Measurements from ENCODE around the gene ERI3.

The ERI3 gene

GRCh38 chr1:44200336-44200735 is 154.7 kb downstream of the ERI3 start:
- Histone ChIP-seq H3K9ac (ENCODE audit: low read length) (no peak overlapping the region), H3K9me2 (ENCODE audit: low read depth, low read length) (no peaks in the 10 kb centered on the region), H3K79me2 (ENCODE audit: insufficient read depth, low read length) (no peaks in the 10 kb centered on the region), H3K27me3 (ENCODE audit: insufficient read depth, low read length) (no peaks in the 10 kb centered on the region), H3K4me3 (ENCODE audit: low read depth, low read length, poor library complexity, severe bottlenecking) (no peak overlapping the region), H3F3A (ENCODE audit: insufficient read depth, low read length) (no peaks in the 10 kb centered on the region), H3K36me3 (ENCODE audit: insufficient read depth, low read length) (no peaks in the 10 kb centered on the region), H3K4me1 (ENCODE audit: insufficient read depth, low read length, severe bottlenecking) (no peaks in the 10 kb centered on the region), H2AFZ (ENCODE audit: low read length) (no peak overlapping the region), H3K4me2 (ENCODE audit: low read length) (no peak overlapping the region), H4K20me1 (ENCODE audit: insufficient read depth, low read length) (no peaks in the 10 kb centered on the region), H3K9me3 (ENCODE audit: low read length) (no peaks in the 10 kb centered on the region), H3K27ac (ENCODE audit: low read depth, low read length, poor library complexity, severe bottlenecking) (no peak overlapping the region)
- TF ChIP-seq CTCF (IDR thresholded peaks at IDR 0.05; ENCODE audit: low read length) (no peak), EZH2 (IDR thresholded peaks at IDR 0.05; ENCODE audit: borderline replicate concordance, low read length) (no peak)

- no peaks in the 10 kb centered on the region for H3F3A ChIP-seq (ENCODE audit: insufficient read depth, low read length)
- no peaks in the 10 kb centered on the region for H3K9me2 ChIP-seq (ENCODE audit: low read depth, low read length)
- no peak overlapping the region for H3K9ac ChIP-seq (ENCODE audit: low read length)
- no peak overlapping the region for H3K4me2 ChIP-seq (ENCODE audit: low read length)
- H3K27ac ChIP-seq (ENCODE audit: low read depth, low read length, poor library complexity, severe bottlenecking), result no peak overlapping the region
- H3K36me3 ChIP-seq (ENCODE audit: insufficient read depth, low read length), result no peaks in the 10 kb centered on the region
- H3K9me3 ChIP-seq (ENCODE audit: low read length), result peaks cover 8% of the 10 kb centered on the region
- no peaks in the 10 kb centered on the region for H3K4me1 ChIP-seq (ENCODE audit: insufficient read depth, low read length, severe bottlenecking)
- no peaks in the 10 kb centered on the region for H3K27me3 ChIP-seq (ENCODE audit: insufficient read depth, low read length)
- no peaks in the 10 kb centered on the region for H3K79me2 ChIP-seq (ENCODE audit: insufficient read depth, low read length)
- TF ChIP-seq CTCF (IDR thresholded peaks at IDR 0.05; ENCODE audit: low read length) (no peak), EZH2 (IDR thresholded peaks at IDR 0.05; ENCODE audit: borderline replicate concordance, low read length) (no peak)
- H2AFZ ChIP-seq (ENCODE audit: low read length), result no peak overlapping the region
- no peak overlapping the region for H3K4me3 ChIP-seq (ENCODE audit: low read depth, low read length, poor library complexity, severe bottlenecking)
- H4K20me1 ChIP-seq (ENCODE audit: insufficient read depth, low read length), result no peaks in the 10 kb centered on the region
These were observed 180.4 kb downstream of the ERI3 start for GRCh38 chr1:44174630-44175029.
